Testis (tissue), 3 donors: Measurements from ENCODE around the gene UPK3A. TPM values are rescaled to one million over a fixed set of nuclear protein-coding genes. Genes with fewer than 3 reads are reported as not detected.
A peak's percentile ranks its signal among the peaks of the same experiment; 100 is the strongest.

Source experiments
- DNase-seq: peaks from one replicate; pipeline ENCODE4 v3.0.0-alpha.2; 2019
- H3K27ac ChIP-seq, 2 donors: fragments of 200-600 bp; sonication (generic); one replicate each; pipeline ENCODE4 v1.5.1; 2019
- H3K27me3 ChIP-seq: fragments of 200-600 bp; sonication (generic); one replicate; pipeline ENCODE4 v1.5.1; 2019
- H3K36me3 ChIP-seq: fragments of 200-600 bp; sonication (generic); one replicate; pipeline ENCODE4 v1.5.1; 2017; ENCODE audit warnings: low read depth; ENCODE audit errors: missing control alignments
- H3K4me1 ChIP-seq: fragments of 200-600 bp; sonication (generic); one replicate; pipeline ENCODE4 v1.5.1; 2019
- H3K4me3 ChIP-seq, 2 donors: fragments of 200-600 bp; sonication (generic); one replicate each; pipeline ENCODE4 v1.5.1; 2017 to 2019
- H3K9me3 ChIP-seq: fragments of 200-600 bp; sonication (generic); one replicate; pipeline ENCODE4 v1.5.1; 2017
- POLR2A ChIP-seq: fragments of 450-650 bp; IDR thresholded peaks from one replicate; pipeline ENCODE4 v1.6.1; 2017; ENCODE audit warnings: antibody characterized with exemption, mild to moderate bottlenecking, moderate library complexity
- WGBS, 2 donors: methylation state at CpG; one replicate each; pipeline ENCODE4 v1.1.5; 2018; 5-methylcytosine and 5-hydroxymethylcytosine counted together
- intact Hi-C: fragments of 100-400 bp; cut with DNase I; formaldehyde crosslinking; loops from one replicate; pipeline ENCODE4 v1.15.1; 2023; ENCODE audit warnings: low total_unique reads
- polyA plus RNA-seq: library from polyadenylated mRNA; stranded (reverse); fragments of 350-450 nt; fragmentation: Illumina TruSeq; extraction: RNeasy Lipid Tissue Mini Kit (QIAGEN cat#74804); gene quantifications from one replicate; pipeline ENCODE4 v1.2.3, GENCODE V29; 2014; ENCODE audit warnings: low read depth, low replicate concordance; ENCODE audit not compliant: insufficient read depth
- total RNA-seq, 2 donors: library from RNA; depleted of rRNA; stranded (reverse); fragments of >200 nt; gene quantifications; one replicate each; pipeline ENCODE4 v1.2.3, GENCODE V29; 2016
- TF ChIP-seq, protein P1 (sequence below), 3 experiments: fragments of 450-650 bp in 2 of 3; fragments of 200-600 bp in 1 of 3; sonication (generic) in 1 of 3; IDR thresholded peaks; one replicate each; pipeline ENCODE4 v1.5.1; 2016 to 2019; ENCODE audit warnings: antibody characterized with exemption in 3 of 3, mild to moderate bottlenecking in 2 of 3, moderate library complexity in 1 of 3

The UPK3A gene
- total and polyA plus RNA-seq, 3 donors from 2014 or later = not detected

- H3K4me1 ChIP-seq = peaks cover 32% of the 10 kb centered on the region
- 47 to 81% methylated on average over 5 of the region's 5 CpGs for WGBS, 2 donors
- no peaks in the 10 kb centered on the region for H3K36me3 ChIP-seq
- H3K4me3 ChIP-seq = no peak overlapping the region
- TF ChIP-seq, protein P1, sequence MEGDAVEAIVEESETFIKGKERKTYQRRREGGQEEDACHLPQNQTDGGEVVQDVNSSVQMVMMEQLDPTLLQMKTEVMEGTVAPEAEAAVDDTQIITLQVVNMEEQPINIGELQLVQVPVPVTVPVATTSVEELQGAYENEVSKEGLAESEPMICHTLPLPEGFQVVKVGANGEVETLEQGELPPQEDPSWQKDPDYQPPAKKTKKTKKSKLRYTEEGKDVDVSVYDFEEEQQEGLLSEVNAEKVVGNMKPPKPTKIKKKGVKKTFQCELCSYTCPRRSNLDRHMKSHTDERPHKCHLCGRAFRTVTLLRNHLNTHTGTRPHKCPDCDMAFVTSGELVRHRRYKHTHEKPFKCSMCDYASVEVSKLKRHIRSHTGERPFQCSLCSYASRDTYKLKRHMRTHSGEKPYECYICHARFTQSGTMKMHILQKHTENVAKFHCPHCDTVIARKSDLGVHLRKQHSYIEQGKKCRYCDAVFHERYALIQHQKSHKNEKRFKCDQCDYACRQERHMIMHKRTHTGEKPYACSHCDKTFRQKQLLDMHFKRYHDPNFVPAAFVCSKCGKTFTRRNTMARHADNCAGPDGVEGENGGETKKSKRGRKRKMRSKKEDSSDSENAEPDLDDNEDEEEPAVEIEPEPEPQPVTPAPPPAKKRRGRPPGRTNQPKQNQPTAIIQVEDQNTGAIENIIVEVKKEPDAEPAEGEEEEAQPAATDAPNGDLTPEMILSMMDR (IDR thresholded peaks at IDR 0.05) = no peak
- TF ChIP-seq POLR2A = no peak
- intact Hi-C loops = no loop called here
- peak; percentile 50 for DNase-seq
- H3K27ac ChIP-seq = peak overlapping the region; percentile 78 to 89
- H3K9me3 ChIP-seq = no peaks in the 10 kb centered on the region
- no peaks in the 10 kb centered on the region for H3K27me3 ChIP-seq
Observed at GRCh38 chr22:45319324-45319685, 34.6 kb downstream of the UPK3A start.

- peak overlapping the region; percentile 78 to 89 for H3K27ac ChIP-seq
- intact Hi-C loops = no loop called here
- WGBS, 2 donors = 80 to 82% methylated on average over 9 of the region's 9 CpGs
- H3K4me3 ChIP-seq = no peak overlapping the region
- no peaks in the 10 kb centered on the region for H3K27me3 ChIP-seq
- H3K36me3 ChIP-seq = no peaks in the 10 kb centered on the region
- no peak for DNase-seq
- H3K4me1 ChIP-seq = peaks cover 31% of the 10 kb centered on the region
- TF ChIP-seq, protein P1 (IDR thresholded peaks at IDR 0.05) = no peak
- TF ChIP-seq POLR2A = no peak
- H3K9me3 ChIP-seq = no peaks in the 10 kb centered on the region
Observed at GRCh38 chr22:45320357-45320976, 35.7 kb downstream of the UPK3A start.

GRCh38 chr22:45321827-45322226 lies 37.1 kb downstream of the UPK3A start:
- no peak for DNase-seq
- TF ChIP-seq, protein P1 (IDR thresholded peaks at IDR 0.05) = no peak
- TF ChIP-seq POLR2A = no peak
- Histone ChIP-seq H3K9me3 (no peaks in the 10 kb centered on the region), H3K27me3 (no peaks in the 10 kb centered on the region), H3K4me1 (peaks cover 25% of the 10 kb centered on the region), H3K36me3 (no peaks in the 10 kb centered on the region), H3K4me3 (no peak overlapping the region), H3K27ac (no peak overlapping the region)
- intact Hi-C loops = no loop called here
- 76 to 83% methylated on average over 12 of the region's 12 CpGs for WGBS, 2 donors

- Histone ChIP-seq H3K9me3 (no peaks in the 10 kb centered on the region), H3K36me3 (no peaks in the 10 kb centered on the region), H3K4me1 (peaks cover 19% of the 10 kb centered on the region), H3K27ac (no peak overlapping the region), H3K27me3 (no peaks in the 10 kb centered on the region), H3K4me3 (no peak overlapping the region)
- 94 to 95% methylated on average over 24 of the region's 24 CpGs for WGBS, 2 donors
- TF ChIP-seq POLR2A = no peak
- TF ChIP-seq, protein P1 (IDR thresholded peaks at IDR 0.05) = no peak
- no peak for DNase-seq
- intact Hi-C loops = no loop called here
Observed at GRCh38 chr22:45322873-45323525, 38.2 kb downstream of the UPK3A start.

GRCh38 chr22:45323695-45324094 lies 38.9 kb downstream of the UPK3A start:
- TF ChIP-seq, protein P1 (IDR thresholded peaks at IDR 0.05) = no peak
- no peak for TF ChIP-seq POLR2A
- H3K9me3 ChIP-seq = no peaks in the 10 kb centered on the region
- no peak overlapping the region for H3K27ac ChIP-seq

More at GRCh38 chr22:45323695-45324094, 38.9 kb downstream of the UPK3A start:
- Histone ChIP-seq H3K27me3 (no peaks in the 10 kb centered on the region), H3K36me3 (no peaks in the 10 kb centered on the region), H3K4me3 (no peak overlapping the region), H3K4me1 (peaks cover 12% of the 10 kb centered on the region)
- 85 to 88% methylated on average over 7 of the region's 7 CpGs for WGBS, 2 donors
- DNase-seq = no peak
- intact Hi-C loops = no loop called here
